Activated naive CD8-positive, alpha-beta T cell treated with anti-CD3 and anti-CD28 coated beads for 36 hours (primary cell): ENCODE data around the gene OR4D5. TPM values are rescaled to one million over a fixed set of nuclear protein-coding genes. Genes with fewer than 3 reads are reported as not detected.

Experiments used
- DNase-seq: peaks from one replicate; pipeline ENCODE4 v3.0.0; 2021
- H3K27ac Mint-ChIP-seq: one replicate; pipeline ENCODE4 v1.8.0; 2022; ENCODE audit warnings: mild to moderate bottlenecking, moderate library complexity, mixed read lengths
- H3K27me3 Mint-ChIP-seq: one replicate; pipeline ENCODE4 v1.8.0; 2022; ENCODE audit warnings: mild to moderate bottlenecking, mixed read lengths
- H3K36me3 Mint-ChIP-seq: one replicate; pipeline ENCODE4 v1.8.0; 2021; ENCODE audit warnings: mild to moderate bottlenecking, mixed read lengths
- H3K4me1 Mint-ChIP-seq: one replicate; pipeline ENCODE4 v1.8.0; 2021; ENCODE audit warnings: mixed read lengths
- H3K4me3 Mint-ChIP-seq: one replicate; pipeline ENCODE4 v1.8.0; 2022; ENCODE audit warnings: mild to moderate bottlenecking, moderate library complexity, mixed read lengths
- H3K9me3 Mint-ChIP-seq: one replicate; pipeline ENCODE4 v1.8.0; 2022; ENCODE audit warnings: mixed read lengths
- total RNA-seq, 2 experiments: library from RNA; stranded (reverse); gene quantifications; one replicate each; pipeline ENCODE4 v1.2.3, GENCODE V29; 2021

OR4D5 gene
- total RNA-seq: not detected

DNA sequence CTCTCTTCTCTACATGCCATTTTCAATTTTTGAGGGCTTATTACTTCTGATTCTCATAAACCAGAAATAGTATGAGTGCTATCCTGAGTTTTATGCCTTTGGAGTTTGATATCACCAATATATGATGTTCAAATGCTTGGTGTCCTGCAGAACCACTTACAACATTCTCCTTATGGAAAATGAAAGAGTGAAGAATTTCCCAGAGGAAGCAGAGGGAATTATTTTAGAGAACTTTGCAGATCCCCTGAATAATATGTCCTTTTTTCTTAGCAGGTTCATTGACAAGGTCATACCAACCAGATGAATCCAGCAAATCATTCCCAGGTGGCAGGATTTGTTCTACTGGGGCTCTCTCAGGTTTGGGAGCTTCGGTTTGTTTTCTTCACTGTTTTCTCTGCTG, at the start of gene OR4D5:
Gene OR4D5 (plus strand): TSS at position 301 of the 400 bp plus-strand sequence. CDS start 0 bp downstream, at position 301.
- Mint-ChIP-seq H3K36me3 (no peaks in the 10 kb centered on the region), H3K27me3 (peaks cover 4% of the 10 kb centered on the region), H3K9me3 (no peaks in the 10 kb centered on the region), H3K27ac (no peak within 1 kb of the TSS), H3K4me3 (no peak within 1 kb of the TSS), H3K4me1 (no peaks in the 10 kb centered on the region)
- DNase-seq: no peak

DNA sequence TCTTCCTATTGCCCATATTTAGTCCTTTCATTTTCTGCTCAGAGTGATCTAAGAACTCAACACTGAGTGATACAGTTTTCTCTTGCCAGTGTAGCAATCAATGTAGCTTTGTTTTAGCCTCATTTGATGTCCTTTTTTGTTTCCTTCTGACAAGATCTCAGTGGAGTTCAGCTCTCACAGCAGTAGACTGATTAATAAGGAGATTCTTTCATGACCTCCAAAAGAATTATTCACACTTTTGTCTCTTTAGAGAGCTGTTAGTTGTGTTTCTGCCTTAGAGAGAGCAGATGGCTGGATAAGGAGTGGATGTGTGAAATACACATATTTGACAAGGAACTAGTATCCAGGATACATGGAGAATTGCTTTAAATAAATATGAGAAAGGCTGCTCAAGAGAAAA, 47.4 kb upstream of the OR4D5 start:
- H3K9me3 Mint-ChIP-seq: no peaks in the 10 kb centered on the region
- no peak for DNase-seq
- H3K27me3 Mint-ChIP-seq: peaks cover 9% of the 10 kb centered on the region
- H3K4me1 Mint-ChIP-seq: no peaks in the 10 kb centered on the region
- H3K27ac Mint-ChIP-seq: no peak overlapping the region
- H3K36me3 Mint-ChIP-seq: no peaks in the 10 kb centered on the region
- H3K4me3 Mint-ChIP-seq: no peak overlapping the region

DNA sequence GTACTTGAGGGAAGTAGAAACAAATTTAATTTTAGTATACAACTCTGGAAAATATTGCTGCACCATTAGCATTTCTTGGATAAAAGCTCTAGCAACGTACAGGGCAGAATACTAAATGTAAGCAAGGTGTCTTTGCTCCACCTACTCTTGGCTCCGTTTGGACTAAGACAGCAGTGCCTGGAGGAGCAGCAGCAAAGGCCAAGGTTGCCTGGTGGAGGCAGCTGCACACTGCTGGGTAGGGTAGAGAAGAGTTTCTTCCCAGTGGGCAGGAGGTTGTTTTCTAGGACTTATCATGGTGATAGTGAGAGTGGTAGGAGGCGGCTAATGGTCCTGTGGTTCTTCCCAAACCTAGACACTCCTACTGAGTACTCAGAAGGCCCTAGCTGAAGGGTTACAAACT, 39.6 kb upstream of the OR4D5 start:
- Mint-ChIP-seq H3K9me3 (no peaks in the 10 kb centered on the region), H3K27ac (no peak overlapping the region), H3K4me3 (no peak overlapping the region), H3K27me3 (no peaks in the 10 kb centered on the region), H3K36me3 (no peaks in the 10 kb centered on the region), H3K4me1 (no peaks in the 10 kb centered on the region)
- no peak for DNase-seq

DNA sequence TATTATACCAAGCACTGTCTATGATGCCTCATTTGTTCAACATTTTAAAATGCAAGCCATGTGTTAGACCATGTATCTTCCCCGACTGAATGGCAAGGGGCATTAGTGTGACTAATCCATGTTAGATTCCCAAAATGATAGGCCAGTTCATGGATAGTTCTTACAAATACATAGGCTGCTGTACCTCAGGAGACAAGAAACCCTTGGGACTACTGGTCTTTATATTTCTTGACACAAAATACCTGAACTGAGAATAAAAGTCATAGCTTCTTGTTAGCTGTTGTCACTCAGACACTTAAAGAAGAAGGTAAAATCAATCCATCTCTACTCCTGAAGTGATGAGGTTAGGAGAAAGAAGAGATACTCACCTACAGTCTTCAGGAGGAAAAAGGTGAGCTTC, 37.5 kb upstream of the OR4D5 start, which contains the start of gene OR8D4:
Gene OR8D4 (plus strand): TSS at position 301 of the 400 bp plus-strand sequence. CDS start 4,265 bp downstream, outside the sequence.
- Mint-ChIP-seq H3K9me3 (no peaks in the 10 kb centered on the region), H3K4me3 (no peak within 1 kb of the TSS), H3K4me1 (no peaks in the 10 kb centered on the region), H3K27ac (no peak within 1 kb of the TSS), H3K36me3 (no peaks in the 10 kb centered on the region), H3K27me3 (no peaks in the 10 kb centered on the region)
- no peak for DNase-seq

DNA sequence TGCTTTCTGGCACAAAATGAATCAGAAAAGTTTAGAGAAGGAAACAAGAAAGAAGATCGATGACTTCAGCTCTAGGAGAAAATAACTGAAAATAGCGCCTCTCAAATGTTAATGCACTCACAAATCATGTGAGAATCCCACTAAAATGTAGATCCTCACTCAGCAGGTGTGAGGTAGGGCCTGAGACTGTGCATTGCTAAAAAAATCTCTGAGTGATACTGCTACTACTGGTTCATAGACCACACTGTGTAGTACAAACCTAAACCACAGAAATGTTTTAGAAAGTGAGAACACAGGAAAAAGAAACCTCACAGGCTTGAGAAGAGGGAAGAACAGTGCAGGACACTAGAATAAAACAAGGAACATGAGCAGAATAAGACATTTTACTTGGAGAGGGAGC, 35.5 kb upstream of the OR4D5 start:
- H3K4me3 Mint-ChIP-seq: no peak overlapping the region
- no peaks in the 10 kb centered on the region for H3K9me3 Mint-ChIP-seq
- DNase-seq: no peak
- no peak overlapping the region for H3K27ac Mint-ChIP-seq
- H3K27me3 Mint-ChIP-seq: no peaks in the 10 kb centered on the region
- H3K4me1 Mint-ChIP-seq: no peaks in the 10 kb centered on the region
- H3K36me3 Mint-ChIP-seq: no peaks in the 10 kb centered on the region

DNA sequence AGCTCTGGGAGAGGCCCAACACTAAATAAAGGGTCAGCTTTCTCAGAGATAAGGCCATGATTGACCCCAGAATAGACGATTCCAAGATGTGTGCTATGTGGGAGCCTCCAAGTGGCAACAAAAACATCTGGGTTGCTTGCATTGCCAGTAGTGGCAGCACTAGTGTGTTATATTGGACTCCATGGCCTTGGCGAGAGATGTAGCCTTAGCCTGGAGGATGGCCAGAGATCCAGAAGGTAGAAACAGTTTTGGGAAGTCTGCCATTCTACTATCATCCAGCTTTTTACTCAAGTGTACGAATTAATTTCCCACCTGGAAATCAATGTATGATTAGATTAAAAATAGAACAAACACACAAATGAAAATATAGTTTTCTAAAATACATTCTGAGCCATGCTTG, 34.5 kb upstream of the OR4D5 start:
- no peaks in the 10 kb centered on the region for H3K4me1 Mint-ChIP-seq
- no peak overlapping the region for H3K4me3 Mint-ChIP-seq
- no peaks in the 10 kb centered on the region for H3K36me3 Mint-ChIP-seq

DNA sequence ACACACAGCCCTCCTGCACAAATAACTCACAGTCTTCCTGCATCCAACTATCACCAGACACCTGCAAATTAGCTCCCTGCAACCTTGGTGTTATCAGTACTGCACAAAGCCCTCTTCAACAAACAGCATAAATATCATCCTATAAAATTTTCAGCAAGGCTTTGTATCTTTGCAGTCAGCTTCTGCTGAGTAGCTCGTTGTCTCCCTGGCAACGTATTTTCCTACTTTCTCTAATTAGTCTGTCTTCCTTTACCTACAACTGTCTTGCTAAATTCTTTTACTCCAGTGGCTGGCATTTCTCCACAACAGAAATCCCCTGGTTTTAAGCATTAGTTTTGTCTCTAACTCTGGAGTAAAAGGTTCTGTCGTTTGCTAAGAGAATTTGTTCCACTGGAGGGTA, 33.6 kb upstream of the OR4D5 start:
- Mint-ChIP-seq H3K27ac (no peak overlapping the region), H3K4me1 (no peaks in the 10 kb centered on the region), H3K36me3 (no peaks in the 10 kb centered on the region), H3K27me3 (peaks cover 3% of the 10 kb centered on the region), H3K9me3 (no peaks in the 10 kb centered on the region), H3K4me3 (no peak overlapping the region)
- DNase-seq: no peak

More for the DNA sequence above, 34.5 kb upstream of the OR4D5 start:
- no peak overlapping the region for H3K27ac Mint-ChIP-seq
- no peaks in the 10 kb centered on the region for H3K9me3 Mint-ChIP-seq
- H3K27me3 Mint-ChIP-seq: no peaks in the 10 kb centered on the region
- no peak for DNase-seq

DNA sequence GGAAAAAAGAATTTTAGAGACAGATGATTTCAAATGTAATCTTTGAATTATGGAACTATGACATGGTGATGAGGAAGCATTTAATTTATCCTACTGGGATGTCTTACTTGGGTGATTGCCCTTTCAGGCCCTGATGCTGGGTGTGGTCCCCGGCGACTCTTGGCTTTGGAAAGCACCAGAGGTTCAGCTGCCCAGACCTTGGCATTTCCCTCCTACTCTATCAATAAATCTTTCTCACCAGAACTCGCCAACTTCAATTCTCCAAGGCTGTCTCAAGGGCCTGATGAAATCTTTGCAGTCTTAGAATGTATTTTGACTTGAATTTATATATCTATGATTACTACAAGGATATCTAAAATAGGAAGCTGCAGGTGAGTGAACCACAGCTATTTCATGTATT, 18.5 kb upstream of the OR4D5 start:
- no peak overlapping the region for H3K4me3 Mint-ChIP-seq
- no peak for DNase-seq
- H3K9me3 Mint-ChIP-seq: no peaks in the 10 kb centered on the region
- H3K36me3 Mint-ChIP-seq: no peaks in the 10 kb centered on the region
- no peaks in the 10 kb centered on the region for H3K27me3 Mint-ChIP-seq
- H3K4me1 Mint-ChIP-seq: no peaks in the 10 kb centered on the region
- no peak overlapping the region for H3K27ac Mint-ChIP-seq

DNA sequence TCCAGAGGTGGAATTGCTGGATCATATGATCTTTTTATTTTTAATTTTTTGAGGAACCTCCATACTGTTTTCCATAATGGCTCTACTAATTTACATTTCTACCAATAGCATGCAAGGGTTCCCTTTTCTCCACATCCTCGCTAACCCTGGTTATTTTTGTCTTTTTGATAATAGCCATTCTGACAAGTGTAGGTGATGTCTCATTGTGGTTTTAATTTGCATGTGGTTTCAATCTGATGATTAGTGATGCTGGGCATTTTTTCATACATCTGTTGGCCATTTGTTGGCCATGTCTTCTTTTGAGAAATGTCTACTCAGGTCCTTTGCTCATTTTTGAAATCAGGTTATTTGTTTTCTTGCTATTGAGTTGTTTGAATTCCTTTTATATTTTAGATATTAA, 15.4 kb upstream of the OR4D5 start:
- no peak overlapping the region for H3K4me3 Mint-ChIP-seq
- DNase-seq: no peak
- no peaks in the 10 kb centered on the region for H3K4me1 Mint-ChIP-seq
- peaks cover 2% of the 10 kb centered on the region for H3K27me3 Mint-ChIP-seq
- no peaks in the 10 kb centered on the region for H3K9me3 Mint-ChIP-seq
- no peak overlapping the region for H3K27ac Mint-ChIP-seq
- H3K36me3 Mint-ChIP-seq: no peaks in the 10 kb centered on the region

DNA sequence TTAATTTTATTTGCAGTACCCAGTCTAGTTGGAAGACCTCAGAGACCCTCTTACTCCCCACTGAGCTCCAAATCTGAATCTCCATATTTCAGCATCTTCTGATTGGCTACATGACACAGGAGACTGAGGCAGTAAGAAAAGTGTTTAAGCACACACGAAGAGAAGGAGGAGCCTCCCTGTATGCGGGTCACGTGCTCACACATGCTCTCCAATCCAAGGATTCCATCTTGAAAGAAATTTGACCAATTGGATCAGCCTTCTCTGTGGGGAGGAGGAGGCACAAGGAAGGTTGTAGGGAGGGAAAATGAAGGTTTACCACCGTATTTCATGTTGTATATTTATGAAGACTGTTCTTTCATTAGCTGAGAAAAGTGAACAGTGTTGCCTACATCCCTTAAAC, 3.0 kb downstream of the OR4D5 start:
- Mint-ChIP-seq H3K4me1 (no peaks in the 10 kb centered on the region), H3K4me3 (no peak overlapping the region), H3K27ac (no peak overlapping the region), H3K27me3 (peaks cover 17% of the 10 kb centered on the region), H3K36me3 (no peaks in the 10 kb centered on the region), H3K9me3 (no peaks in the 10 kb centered on the region)
- no peak for DNase-seq

DNA sequence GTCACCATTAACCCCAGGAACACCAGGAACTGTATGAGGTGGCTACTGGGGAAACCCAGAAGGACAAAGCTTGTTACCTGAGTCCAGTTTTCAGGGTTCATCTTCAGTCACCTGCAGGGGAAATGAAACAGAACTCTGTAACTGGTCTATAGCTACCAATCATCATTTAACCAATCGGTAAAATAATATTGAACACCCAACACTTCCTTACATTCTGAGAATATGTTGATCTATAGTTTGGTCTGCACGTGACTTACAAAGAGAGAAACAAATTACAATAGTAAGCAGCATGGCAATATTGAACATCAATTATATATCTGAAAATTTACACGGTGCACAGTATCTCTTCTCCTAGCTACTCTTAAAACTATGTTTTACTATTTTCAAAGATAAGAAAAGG, 4.3 kb downstream of the OR4D5 start, which contains the start of gene OR6T1:
Gene OR6T1 (minus strand): TSS at position 101 of the 400 bp plus-strand sequence. CDS start 0 bp downstream, at position 101.
- no peak for DNase-seq
- no peaks in the 10 kb centered on the region for H3K4me1 Mint-ChIP-seq
- no peaks in the 10 kb centered on the region for H3K36me3 Mint-ChIP-seq
- no peak within 1 kb of the TSS for H3K27ac Mint-ChIP-seq
- H3K4me3 Mint-ChIP-seq: no peak within 1 kb of the TSS
- H3K9me3 Mint-ChIP-seq: no peaks in the 10 kb centered on the region
- peaks cover 15% of the 10 kb centered on the region for H3K27me3 Mint-ChIP-seq

DNA sequence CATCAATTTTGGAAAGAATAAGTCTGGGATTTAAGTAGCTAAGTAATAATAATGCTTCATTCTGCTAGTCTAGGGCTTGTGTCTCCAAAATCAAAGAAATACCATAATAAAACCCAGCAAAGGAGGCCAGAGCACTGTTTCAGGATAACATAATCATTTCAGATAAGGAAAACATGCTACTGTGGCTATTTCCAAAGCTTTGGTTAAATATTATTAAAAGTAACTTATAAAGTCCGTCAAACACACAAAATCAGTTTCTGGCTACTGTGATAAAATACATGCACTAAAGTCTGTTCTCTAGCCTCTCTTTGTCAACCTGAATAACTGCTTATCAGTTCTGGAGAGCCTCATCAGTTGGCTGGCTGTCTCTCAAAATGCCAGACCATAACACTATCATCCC, 5.7 kb downstream of the OR4D5 start:
- Mint-ChIP-seq H3K27ac (no peak overlapping the region), H3K4me3 (no peak overlapping the region), H3K9me3 (no peaks in the 10 kb centered on the region), H3K4me1 (no peaks in the 10 kb centered on the region), H3K36me3 (no peaks in the 10 kb centered on the region), H3K27me3 (peaks cover 15% of the 10 kb centered on the region)
- no peak for DNase-seq

DNA sequence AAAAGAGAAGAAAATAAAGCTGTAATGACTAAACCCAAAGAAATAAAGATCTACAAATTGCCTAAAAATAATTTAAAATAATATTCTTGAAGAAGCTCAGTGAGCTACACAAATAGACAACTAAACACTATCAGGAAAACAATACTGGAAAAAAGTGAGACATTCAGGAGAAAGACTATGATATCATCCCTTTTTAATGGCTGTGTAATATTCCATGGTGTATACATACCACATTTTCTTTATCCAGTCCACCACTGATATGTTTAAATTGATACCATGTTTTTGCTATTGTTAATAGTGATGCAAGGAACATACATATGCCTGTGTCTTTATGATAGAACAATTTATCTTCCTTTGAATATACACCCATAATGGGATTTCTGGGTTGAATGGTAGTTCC, 17.3 kb downstream of the OR4D5 start:
- no peak for DNase-seq
- no peaks in the 10 kb centered on the region for H3K4me1 Mint-ChIP-seq
- no peak overlapping the region for H3K4me3 Mint-ChIP-seq
- H3K36me3 Mint-ChIP-seq: no peaks in the 10 kb centered on the region
- H3K9me3 Mint-ChIP-seq: peaks cover 13% of the 10 kb centered on the region
- H3K27me3 Mint-ChIP-seq: peaks cover 3% of the 10 kb centered on the region
- no peak overlapping the region for H3K27ac Mint-ChIP-seq

DNA sequence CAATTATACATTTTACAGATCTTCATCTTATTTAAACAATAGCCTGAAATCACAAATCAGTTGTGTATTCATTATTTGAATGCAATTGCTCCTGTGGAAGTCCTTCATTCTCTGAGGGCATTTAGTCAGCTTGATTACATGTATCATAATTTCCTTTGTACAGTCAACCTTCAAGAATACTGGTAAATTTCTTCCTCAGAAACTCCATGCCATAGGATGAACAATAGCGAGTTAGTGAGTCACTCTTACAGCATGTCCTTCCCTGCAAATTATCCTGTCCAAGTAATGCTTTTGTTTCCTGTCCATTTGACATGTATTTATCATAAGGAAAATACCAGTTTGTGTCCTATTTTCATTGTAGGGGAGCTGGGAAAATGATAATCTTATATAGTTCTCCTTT, 34.4 kb downstream of the OR4D5 start:
- Mint-ChIP-seq H3K27me3 (peaks cover 4% of the 10 kb centered on the region), H3K9me3 (no peaks in the 10 kb centered on the region), H3K36me3 (no peaks in the 10 kb centered on the region), H3K4me3 (no peak overlapping the region), H3K4me1 (no peaks in the 10 kb centered on the region), H3K27ac (no peak overlapping the region)
- DNase-seq: no peak

DNA sequence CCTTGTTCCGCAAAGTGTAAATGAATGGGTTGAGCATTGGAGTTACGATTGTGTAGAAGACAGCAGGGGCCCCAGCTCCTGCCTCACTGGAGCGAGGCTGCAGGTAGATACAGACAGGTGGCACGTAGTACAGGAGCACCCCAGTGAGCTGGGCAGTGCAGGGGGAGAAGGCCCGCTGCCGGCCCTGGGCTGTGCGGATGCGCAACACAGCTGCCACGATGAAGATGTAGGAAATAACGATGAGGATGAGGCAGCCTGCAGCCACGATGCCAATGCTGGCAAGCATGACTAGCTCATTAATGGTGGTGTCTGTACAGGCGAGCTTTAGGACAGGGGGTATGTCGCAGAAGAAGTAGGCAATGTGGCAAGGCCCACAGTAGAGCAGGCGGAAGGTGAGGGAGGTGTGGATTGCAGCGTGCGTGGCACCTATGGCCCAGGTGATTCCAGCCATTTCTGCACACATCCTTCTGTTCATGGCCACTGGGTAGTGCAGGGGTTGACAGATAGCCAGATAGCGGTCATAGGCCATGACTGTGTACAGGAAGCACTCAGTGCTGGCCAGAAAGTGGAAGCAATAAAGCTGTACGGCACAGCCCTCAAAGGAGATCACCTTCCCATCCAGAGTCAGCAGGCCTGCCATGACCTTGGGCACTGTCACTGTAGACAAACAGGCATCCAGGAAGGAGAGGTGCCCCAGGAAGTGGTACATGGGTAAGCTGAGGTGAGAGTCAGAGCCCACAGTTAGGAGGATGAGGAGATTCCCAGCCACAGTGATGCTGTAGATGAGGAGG, 37.5 kb downstream of the OR4D5 start:
- no peak overlapping the region for H3K27ac Mint-ChIP-seq
- no peaks in the 10 kb centered on the region for H3K4me1 Mint-ChIP-seq

DNA sequence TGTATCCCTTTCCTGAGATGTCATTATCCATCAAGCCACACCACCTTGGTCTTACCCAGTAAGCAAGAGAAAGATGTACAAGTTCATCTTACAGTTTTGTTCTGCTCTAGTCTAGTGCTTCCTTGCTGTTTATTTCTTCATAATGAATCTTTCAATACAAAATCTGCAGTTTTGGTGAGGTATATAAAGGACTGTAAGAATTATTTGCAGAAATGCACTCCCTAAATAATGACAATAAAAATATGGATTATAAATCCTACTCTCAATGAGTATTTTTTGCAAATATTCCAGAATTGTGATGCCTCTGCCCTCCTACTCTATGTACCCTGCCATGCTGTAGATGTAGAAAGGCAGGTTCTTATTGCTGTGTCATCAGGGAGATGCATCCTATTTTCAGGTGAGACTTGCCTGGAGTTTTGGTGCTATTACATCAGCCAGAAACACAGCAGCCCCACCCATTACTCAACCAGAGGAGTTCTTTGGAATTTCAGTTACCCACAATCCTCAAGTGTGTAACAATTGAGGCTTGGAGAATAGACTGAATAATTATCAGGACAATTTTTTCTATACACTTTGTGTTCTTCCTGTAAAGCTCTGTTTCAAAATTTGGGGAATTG, 38.4 kb downstream of the OR4D5 start, which contains the start of gene OR10S1:
Gene OR10S1 (minus strand): TSS at position 51 of the 617 bp plus-strand sequence. CDS start 117 bp downstream, outside the sequence.
- Mint-ChIP-seq H3K27ac (no peak within 1 kb of the TSS), H3K4me3 (no peak within 1 kb of the TSS), H3K27me3 (no peaks in the 10 kb centered on the region), H3K9me3 (peaks cover 3% of the 10 kb centered on the region), H3K4me1 (no peaks in the 10 kb centered on the region), H3K36me3 (no peaks in the 10 kb centered on the region)
- DNase-seq: no peak

More for the DNA sequence above, 37.5 kb downstream of the OR4D5 start:
- Mint-ChIP-seq H3K4me3 (no peak overlapping the region), H3K9me3 (no peaks in the 10 kb centered on the region), H3K36me3 (no peaks in the 10 kb centered on the region), H3K27me3 (no peaks in the 10 kb centered on the region)
- DNase-seq: no peak
